Activated T-cell treated with anti-CD3 and anti-CD28 coated beads for 48 hours (primary cell): ENCODE measurements around the gene POLD1.
"Not testable (repeated sequence)": the region's sequence is repeated elsewhere in the genome, so short reads cannot be mapped to it uniquely, and the experiment has no call there.

Experiments
- DNase-seq: peaks from one replicate; pipeline ENCODE4 v3.0.0-alpha.2; 2020; ENCODE audit warnings: low read depth

Gene POLD1

GRCh38 chr19:50383852-50384684 lies at the start of gene POLD1:
Gene POLD1 (plus strand): TSS chr19:50384347. CDS start chr19:50398852, 14,505 bp downstream.
- DNase-seq, result peak; percentile 99

DNA sequence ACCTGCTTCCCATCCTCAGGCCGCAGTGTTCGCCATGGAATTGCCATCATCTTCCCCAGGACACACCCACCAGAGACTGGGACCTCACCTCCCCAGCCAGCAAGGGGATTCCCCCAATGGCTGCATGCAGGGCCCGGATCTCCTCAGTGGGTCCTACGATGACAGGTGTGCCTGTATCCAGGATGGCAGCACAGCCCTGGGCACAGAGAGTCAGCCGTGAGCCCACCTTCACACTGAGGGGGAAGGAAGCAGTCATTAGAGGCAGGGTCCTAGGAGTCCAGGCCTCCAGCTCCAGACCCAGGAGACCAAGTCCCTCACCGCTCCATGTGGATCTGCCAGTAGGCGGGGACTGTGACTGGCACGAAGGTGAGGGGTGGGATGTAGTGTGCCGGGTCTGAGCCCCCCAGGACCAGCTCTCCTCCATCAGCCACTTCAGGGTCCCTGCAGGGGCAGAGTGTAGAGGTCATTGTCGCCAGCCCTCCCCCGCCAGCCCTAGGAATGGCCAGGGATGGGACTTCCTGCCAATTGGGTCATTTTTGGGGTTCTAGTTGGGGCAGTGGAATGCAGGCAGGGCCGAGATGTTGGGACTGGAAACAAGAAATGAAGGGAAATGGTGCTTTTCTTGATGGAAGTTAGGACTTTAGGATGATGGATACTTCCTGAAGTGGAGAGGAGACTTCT lies 49.3 kb upstream of the POLD1 start:
- no peak for DNase-seq

- not testable (repeated sequence) for DNase-seq
These were observed 47.1 kb upstream of the POLD1 start for GRCh38 chr19:50337031-50337430.

GRCh38 chr19:50340331-50340730 lies 43.8 kb upstream of the POLD1 start:
- no peak for DNase-seq

- no peak for DNase-seq
These were observed 43.0 kb upstream of the POLD1 start for GRCh38 chr19:50341091-50341564.

- DNase-seq, result no peak
These were observed 39.4 kb upstream of the POLD1 start for GRCh38 chr19:50344661-50345318.

- not testable (repeated sequence) for DNase-seq
These were observed 37.0 kb upstream of the POLD1 start for GRCh38 chr19:50347089-50347581.

GRCh38 chr19:50349277-50350057 lies 34.7 kb upstream of the POLD1 start:
- no peak for DNase-seq

GRCh38 chr19:50352242-50352641 lies 31.9 kb upstream of the POLD1 start:
- DNase-seq, result no peak

DNA sequence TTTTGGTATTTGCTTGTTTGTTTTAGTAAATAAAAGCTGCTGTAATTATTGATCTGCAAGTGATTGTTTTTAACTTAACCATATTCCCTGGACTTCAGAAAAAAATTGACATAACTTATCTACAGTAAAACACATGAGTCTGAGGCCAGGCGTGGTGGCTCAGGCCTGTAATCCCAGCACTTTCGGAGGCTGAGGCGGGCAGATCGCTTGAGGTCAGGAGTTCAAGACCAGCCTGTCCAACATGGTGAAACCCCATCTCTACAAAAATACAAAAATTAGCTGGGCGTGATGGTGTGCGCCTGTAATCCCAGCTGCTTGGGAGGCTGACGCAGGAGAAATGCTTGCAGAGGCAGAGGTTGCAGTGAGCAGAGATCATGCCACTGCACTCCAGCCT lies 30.7 kb upstream of the POLD1 start:
- not testable (repeated sequence) for DNase-seq

DNA sequence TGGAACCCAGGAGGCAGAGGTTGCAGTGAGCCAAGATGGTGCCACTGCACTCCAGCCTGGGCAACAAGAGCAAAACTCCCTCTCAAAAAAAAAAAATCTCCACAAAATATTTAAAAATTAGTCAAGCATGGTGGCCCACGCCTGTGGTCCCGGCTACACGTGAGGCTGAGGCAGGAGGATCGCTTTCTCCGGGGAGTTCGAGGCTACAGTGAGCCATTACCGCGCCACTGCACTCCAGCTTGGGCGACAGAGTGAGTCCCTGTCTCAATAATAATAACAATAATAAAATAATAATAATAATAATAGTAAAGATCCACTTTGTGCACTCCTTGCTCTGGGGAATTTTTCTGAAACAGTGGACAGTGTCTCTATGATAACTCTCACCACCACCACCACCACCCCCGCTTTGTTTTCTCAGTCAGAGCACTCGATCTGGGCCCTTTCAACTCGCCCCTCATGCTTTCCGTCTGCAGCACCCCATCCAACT lies 27.4 kb upstream of the POLD1 start:
- DNase-seq, result no peak

GRCh38 chr19:50357178-50358100 lies 26.7 kb upstream of the POLD1 start:
- DNase-seq, result peak; percentile 85

DNA sequence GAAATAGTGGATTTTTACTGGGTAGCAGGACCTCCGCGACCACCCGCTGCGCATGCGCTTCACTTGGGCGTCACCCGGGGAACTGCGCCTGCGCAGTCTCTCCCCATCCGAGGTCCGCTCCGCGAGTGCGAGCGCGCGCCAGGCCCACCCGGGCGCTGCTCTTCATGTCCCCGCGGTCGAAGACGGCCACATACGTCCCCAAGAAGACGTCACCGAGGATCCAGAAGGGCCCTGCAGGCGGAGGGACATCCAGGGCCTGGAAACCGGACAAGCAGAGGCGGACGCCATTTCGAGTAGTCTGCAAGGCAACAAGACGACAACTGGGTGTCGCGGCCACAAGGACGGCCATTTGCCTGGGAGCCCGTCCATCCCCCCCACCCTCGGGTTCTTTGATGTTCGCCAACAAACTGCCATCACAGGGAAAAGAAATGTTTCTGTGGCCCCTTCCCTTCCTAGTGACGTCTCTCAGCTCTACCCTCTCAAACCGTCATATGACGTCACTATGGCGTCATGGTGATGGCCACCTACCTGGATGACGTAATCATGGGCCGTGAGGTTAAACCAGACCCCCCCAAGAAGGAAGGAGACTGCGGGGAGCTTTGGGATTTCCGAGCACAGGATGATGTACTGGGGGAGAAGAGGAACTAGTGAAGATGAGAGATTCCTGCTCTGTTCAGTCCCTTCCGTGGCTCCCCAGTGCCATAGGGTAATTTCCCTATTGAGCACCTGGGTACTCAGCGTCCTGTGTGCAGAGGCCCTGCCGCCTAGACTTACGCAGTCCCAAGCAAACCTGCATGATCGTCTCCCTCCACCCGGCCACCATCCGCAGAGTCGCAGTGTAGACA lies 25.4 kb upstream of the POLD1 start:
- DNase-seq, result peak; percentile 79

DNA sequence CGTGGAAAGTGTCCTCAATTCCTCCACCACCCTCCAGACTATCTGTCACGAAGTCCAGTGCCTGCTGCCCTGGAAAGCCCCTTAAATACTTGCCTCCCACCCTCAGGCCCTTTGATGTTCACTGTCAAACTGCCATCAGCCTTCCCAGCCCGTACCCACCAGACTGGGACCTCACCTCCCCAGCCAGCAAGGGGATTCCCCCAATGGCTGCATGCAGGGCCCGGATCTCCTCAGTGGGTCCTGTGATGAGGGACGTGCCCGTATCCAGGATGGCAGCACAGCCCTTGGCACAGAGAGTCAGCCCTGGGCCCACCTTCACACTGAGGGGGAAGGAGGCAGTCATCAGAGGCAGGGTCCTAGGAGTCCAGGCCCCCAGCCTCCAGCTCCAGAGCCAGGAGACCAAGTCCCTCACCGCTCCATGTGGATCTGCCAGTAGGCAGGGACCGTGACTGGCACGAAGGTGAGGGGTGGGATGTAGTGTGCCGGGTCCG lies 24.8 kb upstream of the POLD1 start:
- no peak for DNase-seq

DNA sequence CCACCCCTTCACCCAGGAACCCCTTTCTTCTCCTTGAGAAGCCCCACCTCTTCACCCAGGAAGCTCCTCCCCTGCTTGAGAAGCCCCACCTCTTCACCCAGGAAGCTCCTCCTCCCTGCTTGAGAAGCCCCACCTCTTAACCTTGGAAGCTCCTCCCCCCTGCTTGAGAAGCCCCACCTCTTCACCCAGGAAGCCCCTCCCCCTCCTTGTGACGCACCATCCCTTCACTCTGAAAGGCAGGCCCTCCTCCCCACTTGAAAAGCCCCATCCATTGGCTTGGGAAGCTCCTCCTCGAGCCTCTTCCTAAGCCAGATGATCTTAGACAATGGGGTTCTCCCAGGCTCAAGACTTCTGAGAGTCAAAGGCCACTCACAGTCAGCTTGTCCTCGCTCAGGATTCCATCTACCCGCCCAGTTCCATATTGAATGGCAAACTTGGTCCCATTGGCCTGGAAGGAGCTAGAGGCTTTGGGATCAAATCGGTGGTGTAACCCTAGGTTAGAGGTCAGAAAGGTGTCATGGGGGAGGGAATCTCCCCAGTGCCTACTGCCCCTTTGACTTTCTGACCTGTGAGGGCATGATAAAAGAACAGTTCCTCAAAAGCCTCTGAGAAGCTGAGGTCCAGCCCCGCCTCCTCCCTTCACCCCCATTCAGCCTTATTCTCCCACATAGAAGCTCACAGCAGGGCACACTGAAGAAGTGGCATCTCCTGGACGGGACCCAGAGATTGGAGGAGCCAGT lies 22.7 kb upstream of the POLD1 start:
- DNase-seq, result no peak

DNA sequence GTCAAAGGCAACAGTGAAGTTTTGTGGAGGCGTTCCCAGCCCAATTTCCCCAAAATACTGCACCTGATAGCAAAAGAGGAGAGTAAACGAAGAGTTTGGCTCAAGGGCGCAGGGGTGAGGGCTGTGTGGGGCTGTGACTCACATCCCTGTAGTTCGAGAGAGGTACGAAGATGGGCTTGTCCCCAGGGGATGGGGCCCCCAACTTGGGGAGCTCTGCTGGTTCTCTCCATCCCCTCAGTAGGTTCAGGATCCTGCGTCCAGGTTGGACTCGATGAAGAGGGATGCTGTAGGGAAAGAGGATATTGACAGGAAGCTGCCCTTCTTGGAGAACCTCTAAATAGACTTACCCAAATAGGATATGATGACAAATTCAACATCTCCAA lies 22.1 kb upstream of the POLD1 start:
- DNase-seq, result no peak

- DNase-seq, result no peak
These were observed 21.3 kb upstream of the POLD1 start for GRCh38 chr19:50362656-50363424.
